IMR-90 (cell line): ENCODE results near the gene COPA. TPM values are rescaled to one million over a fixed set of nuclear protein-coding genes. Genes with fewer than 3 reads are reported as not detected.

ENCODE experiments used
- ATAC-seq: fragments of 200-7000 bp; cut with Tn5 transposase; 2 replicates; pipeline ENCODE4 v1.9.1; 2020; ENCODE audit warnings: low read depth, mild to moderate bottlenecking, moderate library complexity
- BruUV-seq: library from RNA; stranded (reverse); fragments of 400-500 nt; replicated peaks from 2 replicates; lab custom pipeline; 2021; lab: Mats Ljungman, UMichigan
- CTCF ChIA-PET: fragments of 300-600 bp; formaldehyde crosslinking; extraction: SDS; loops from one replicate; lab custom pipeline; 2021; ENCODE audit warnings: antibody characterized with exemption; lab: Yijun Ruan, JAX
- POLR2A ChIA-PET: fragments of 300-600 bp; sonication (Branson Sonifier 250); formaldehyde crosslinking; loops from one replicate; lab custom pipeline; 2022; ENCODE audit warnings: antibody characterized with exemption; ENCODE audit not compliant: unreplicated experiment; lab: Charles Lee
- DNase-seq: peaks from one replicate; pipeline ENCODE4 v3.0.0; 2013
- H2AFZ ChIP-seq: replicated peaks from 2 replicates; pipeline ENCODE3; 2013; ENCODE audit warnings: low read length, mild to moderate bottlenecking; ENCODE audit not compliant: poor library complexity
- H2AK5ac ChIP-seq: 2 replicates; pipeline ENCODE4 v1.6.1; 2013; ENCODE audit warnings: low read depth, low read length, inconsistent platforms
- H2AK9ac ChIP-seq: replicated peaks from 2 replicates; pipeline ENCODE3; 2013; ENCODE audit warnings: mild to moderate bottlenecking, low read depth, low read length, moderate library complexity; ENCODE audit not compliant: poor library complexity
- H2BK120ac ChIP-seq: 2 replicates; pipeline ENCODE4 v1.6.1; 2013; ENCODE audit warnings: low read depth, low read length, inconsistent platforms
- H2BK15ac ChIP-seq: 3 replicates; pipeline ENCODE4 v1.6.1; 2013; ENCODE audit warnings: low read depth, low read length, inconsistent platforms
- H2BK20ac ChIP-seq: 2 replicates; pipeline ENCODE4 v1.6.1; 2013; ENCODE audit warnings: low read depth, mild to moderate bottlenecking, inconsistent platforms, low read length, moderate library complexity
- H2BK5ac ChIP-seq: 2 replicates; pipeline ENCODE4 v1.6.1; 2013; ENCODE audit warnings: mild to moderate bottlenecking, low read depth, low read length, inconsistent platforms; ENCODE audit not compliant: poor library complexity, severe bottlenecking
- H3K14ac ChIP-seq: replicated peaks from 2 replicates; pipeline ENCODE4 v1.6.1; 2013; ENCODE audit warnings: low read depth, low read length, inconsistent platforms
- H3K18ac ChIP-seq: 2 replicates; pipeline ENCODE4 v1.6.1; 2013; ENCODE audit warnings: low read depth, low read length, control low read depth
- H3K23ac ChIP-seq: 2 replicates; pipeline ENCODE4 v1.6.1; 2013; ENCODE audit warnings: low read depth, low read length, inconsistent platforms
- H3K27ac ChIP-seq: 2 replicates; pipeline ENCODE4 v1.5.1; 2013; ENCODE audit warnings: mild to moderate bottlenecking, control low read depth, low read length; ENCODE audit not compliant: insufficient read depth
- H3K27me3 ChIP-seq: 2 replicates; pipeline ENCODE4 v1.6.1; 2013; ENCODE audit warnings: low read length; ENCODE audit not compliant: control insufficient read depth, insufficient read depth
- H3K36me3 ChIP-seq: 2 replicates; pipeline ENCODE4 v1.6.1; 2013; ENCODE audit warnings: low read length, mixed read lengths; ENCODE audit not compliant: control insufficient read depth, insufficient read depth
- H3K4ac ChIP-seq: 2 replicates; pipeline ENCODE4 v1.6.1; 2013; ENCODE audit warnings: low read depth, low read length, inconsistent platforms
- H3K4me1 ChIP-seq: 2 replicates; pipeline ENCODE4 v1.6.1; 2013; ENCODE audit warnings: low read length, mixed read lengths; ENCODE audit not compliant: control insufficient read depth, insufficient read depth
- H3K4me2 ChIP-seq: 2 replicates; pipeline ENCODE4 v1.6.1; 2013; ENCODE audit warnings: low read depth, mild to moderate bottlenecking, control low read depth, low read length, moderate library complexity
- H3K4me3 ChIP-seq: 2 replicates; pipeline ENCODE4 v1.5.1; 2013; ENCODE audit warnings: low read depth, mild to moderate bottlenecking, control low read depth, low read length, moderate library complexity; ENCODE audit not compliant: insufficient read depth
- H3K56ac ChIP-seq: 2 replicates; pipeline ENCODE4 v1.6.1; 2013; ENCODE audit warnings: low read length, inconsistent platforms; ENCODE audit not compliant: insufficient read depth; ENCODE audit errors: extremely low read depth
- H3K79me1 ChIP-seq, 2 experiments: 2 replicates each; pipeline ENCODE4 v1.6.1; 2013; ENCODE audit warnings: low read length in 2 of 2, inconsistent platforms in 1 of 2, low read depth in 1 of 2
- H3K9ac ChIP-seq: 2 replicates; pipeline ENCODE4 v1.6.1; 2013; ENCODE audit warnings: low read depth, low read length, control low read depth
- H3K9me1 ChIP-seq: 2 replicates; pipeline ENCODE4 v1.6.1; 2013; ENCODE audit warnings: low read length, inconsistent platforms; ENCODE audit not compliant: insufficient read depth
- H3K9me3 ChIP-seq: 2 replicates; pipeline ENCODE4 v1.6.1; 2013; ENCODE audit warnings: low read length; ENCODE audit not compliant: control insufficient read depth, insufficient read depth
- H4K20me1 ChIP-seq: 2 replicates; pipeline ENCODE4 v1.6.1; 2013; ENCODE audit warnings: low read length, inconsistent platforms; ENCODE audit not compliant: insufficient read depth
- H4K5ac ChIP-seq: 2 replicates; pipeline ENCODE4 v1.6.1; 2013; ENCODE audit warnings: mild to moderate bottlenecking, low read depth, low read length, control low read depth
- H4K8ac ChIP-seq, 2 experiments: 2 replicates each; pipeline ENCODE4 v1.6.1; 2013; ENCODE audit warnings: low read depth in 2 of 2, low read length in 2 of 2, control low read depth in 1 of 2, inconsistent platforms in 1 of 2
- H4K91ac ChIP-seq: 2 replicates; pipeline ENCODE4 v1.6.1; 2013; ENCODE audit warnings: low read depth, low read length, inconsistent platforms; ENCODE audit not compliant: insufficient read depth
- BHLHE40 ChIP-seq: fragments of 150-350 bp; IDR thresholded peaks from 2 replicates; pipeline ENCODE4 v1.6.1; 2016; ENCODE audit warnings: mild to moderate bottlenecking, low read depth, low read length
- CEBPB ChIP-seq: IDR thresholded peaks from 2 replicates; pipeline ENCODE4 v1.6.1; 2012; ENCODE audit warnings: low read depth, low read length, improper control_type of control experiment
- CTCF ChIP-seq: conservative IDR thresholded peaks from 2 replicates; pipeline ENCODE4 v1.5.1; 2012; ENCODE audit warnings: mild to moderate bottlenecking, low read depth, low read length, improper control_type of control experiment
- ELK1 ChIP-seq: fragments of 150-350 bp; IDR thresholded peaks from 2 replicates; pipeline ENCODE4 v1.6.1; 2016; ENCODE audit warnings: low read depth, mild to moderate bottlenecking, low read length, moderate library complexity, borderline replicate concordance
- FOS ChIP-seq: fragments of 150-350 bp; IDR thresholded peaks from 2 replicates; pipeline ENCODE4 v1.6.1; 2016; ENCODE audit warnings: low read depth, low read length
- MAFK ChIP-seq: IDR thresholded peaks from 2 replicates; pipeline ENCODE4 v1.6.1; 2012; ENCODE audit warnings: low read depth, low read length, improper control_type of control experiment
- MAZ ChIP-seq: IDR thresholded peaks from 2 replicates; pipeline ENCODE4 v1.6.1; 2012; ENCODE audit warnings: low read depth, mild to moderate bottlenecking, low read length, improper control_type of control experiment, moderate library complexity, borderline replicate concordance
- MXI1 ChIP-seq: IDR thresholded peaks from 2 replicates; pipeline ENCODE4 v1.6.1; 2012; ENCODE audit warnings: low read depth, mild to moderate bottlenecking, low read length, moderate library complexity, borderline replicate concordance
- NFE2L2 ChIP-seq: fragments of 150-350 bp; IDR thresholded peaks from 2 replicates; pipeline ENCODE4 v1.6.1; 2016; ENCODE audit warnings: low read depth, mild to moderate bottlenecking, low read length
- POLR2A ChIP-seq: IDR thresholded peaks from 2 replicates; pipeline ENCODE4 v1.6.1; 2012; ENCODE audit warnings: mild to moderate bottlenecking, low read depth, low read length
- RAD21 ChIP-seq: IDR thresholded peaks from 2 replicates; pipeline ENCODE4 v1.6.1; 2012; ENCODE audit warnings: low read length, improper control_type of control experiment
- RCOR1 ChIP-seq: IDR thresholded peaks from 2 replicates; pipeline ENCODE4 v1.6.1; 2012; ENCODE audit warnings: mild to moderate bottlenecking, low read length, improper control_type of control experiment; ENCODE audit not compliant: insufficient replicate concordance
- RFX5 ChIP-seq: IDR thresholded peaks from 2 replicates; pipeline ENCODE4 v1.8.0; 2012; ENCODE audit warnings: low read depth, mild to moderate bottlenecking, low read length, moderate library complexity
- SMC3 ChIP-seq: fragments of 150-350 bp; IDR thresholded peaks from 2 replicates; pipeline ENCODE4 v1.6.1; 2016; ENCODE audit warnings: low read depth, mild to moderate bottlenecking, antibody characterized with exemption, low read length, moderate library complexity
- dilution Hi-C: fragments of 300-500 bp; cut with HindIII; formaldehyde crosslinking; loops from one replicate; pipeline ENCODE4 v1.14.3; 2018; ENCODE audit warnings: low sequenced_read_pairs; ENCODE audit not compliant: unreplicated experiment
- in situ Hi-C: fragments of 300-500 bp; cut with MboI; formaldehyde crosslinking; loops from 3 replicates; pipeline ENCODE4 v1.14.3; 2019; ENCODE audit warnings: low sequenced_read_pairs, inconsistent platforms, mixed read lengths
- intact Hi-C: fragments of 100-400 bp; cut with micrococcal nuclease; formaldehyde crosslinking; loops from 2 replicates; pipeline ENCODE4 v1.10.0; 2022
- polyA plus RNA-seq, 3 experiments: library from polyadenylated mRNA; depleted of rRNA; stranded (reverse); fragments of >200 nt; gene quantifications; 2 replicates each; pipeline ENCODE4 v1.2.3, GENCODE V29; 2012; ENCODE audit warnings: low replicate concordance in 1 of 3
- total RNA-seq: library from RNA; depleted of rRNA; stranded (reverse); fragments of >200 nt; gene quantifications from 2 replicates; pipeline ENCODE4 v1.2.3, GENCODE V29; 2012

The COPA gene
- total and polyA plus RNA-seq, 2 of the 4 experiments (the other 2 are of a cell fraction) = 204 to 436 TPM

GRCh38 chr1:160243767-160244166 lies 99.3 kb downstream of the COPA start:
- Histone ChIP-seq H3K4ac (no peak overlapping the region), H3K4me3 (no peak overlapping the region), H3K36me3 (peaks cover 19% of the 10 kb centered on the region), H3K9me3 (no peaks in the 10 kb centered on the region), H2AK5ac (no peak overlapping the region), H2AFZ (no peak overlapping the region), H4K8ac (no peak overlapping the region), H2AK9ac (no peak overlapping the region), H3K9me1 (no peaks in the 10 kb centered on the region), H3K27ac (no peak overlapping the region), H3K56ac (no peak overlapping the region), H2BK20ac (no peak overlapping the region), H3K4me1 (peaks cover 2% of the 10 kb centered on the region; the same call in 1 of the 2 replicates), H4K20me1 (peaks cover 20% of the 10 kb centered on the region), H3K27me3 (no peaks in the 10 kb centered on the region), H3K9ac (no peak overlapping the region), H2BK15ac (no peak overlapping the region), H4K5ac (no peak overlapping the region), H3K14ac (no peak overlapping the region), H4K91ac (no peak overlapping the region), H3K4me2 (no peak overlapping the region), H3K23ac (no peak overlapping the region), H3K79me1 (peaks cover 26 to 49% of the 10 kb centered on the region in 2 experiments), H2BK120ac (no peak overlapping the region), H2BK5ac (no peak overlapping the region), H3K18ac (no peak overlapping the region)
- TF ChIP-seq POLR2A = no peak
- TF ChIP-seq ELK1 = no peak
- TF ChIP-seq MAZ = no peak
- TF ChIP-seq RAD21 = no peak
- TF ChIP-seq CTCF = no peak
- TF ChIP-seq RCOR1 = no peak
- TF ChIP-seq RFX5 = no peak
- no peak for TF ChIP-seq MXI1
- TF ChIP-seq SMC3 = no peak
- TF ChIP-seq NFE2L2 = no peak
- TF ChIP-seq MAFK = no peak
- TF ChIP-seq CEBPB = no peak
- no peak for TF ChIP-seq FOS
- TF ChIP-seq BHLHE40 = no peak
- DNase-seq (no peak), ATAC-seq (no peak)
- ChIA-PET CTCF (interaction anchor here (1.0 to 3.0 kb wide), 8 partner anchors 9 to 142 kb away, joined by 3 to 22 read pairs (median 4); no protein-coding TSS in a partner anchor), POLR2A (interaction anchor here (0.6 kb wide), 1 partner anchor 107 kb away, joined by 3 read pairs; no protein-coding TSS in a partner anchor)
- in situ Hi-C loops (no loop called here), intact Hi-C loops (loop anchor here (5.0 kb wide), 1 partner anchor 94 kb away; no protein-coding TSS in a partner anchor), dilution Hi-C loops (no loop called here)
- no TSS peak for BruUV-seq
